ENCODE measurements around the gene SOWAHC.

The SOWAHC gene

DNA sequence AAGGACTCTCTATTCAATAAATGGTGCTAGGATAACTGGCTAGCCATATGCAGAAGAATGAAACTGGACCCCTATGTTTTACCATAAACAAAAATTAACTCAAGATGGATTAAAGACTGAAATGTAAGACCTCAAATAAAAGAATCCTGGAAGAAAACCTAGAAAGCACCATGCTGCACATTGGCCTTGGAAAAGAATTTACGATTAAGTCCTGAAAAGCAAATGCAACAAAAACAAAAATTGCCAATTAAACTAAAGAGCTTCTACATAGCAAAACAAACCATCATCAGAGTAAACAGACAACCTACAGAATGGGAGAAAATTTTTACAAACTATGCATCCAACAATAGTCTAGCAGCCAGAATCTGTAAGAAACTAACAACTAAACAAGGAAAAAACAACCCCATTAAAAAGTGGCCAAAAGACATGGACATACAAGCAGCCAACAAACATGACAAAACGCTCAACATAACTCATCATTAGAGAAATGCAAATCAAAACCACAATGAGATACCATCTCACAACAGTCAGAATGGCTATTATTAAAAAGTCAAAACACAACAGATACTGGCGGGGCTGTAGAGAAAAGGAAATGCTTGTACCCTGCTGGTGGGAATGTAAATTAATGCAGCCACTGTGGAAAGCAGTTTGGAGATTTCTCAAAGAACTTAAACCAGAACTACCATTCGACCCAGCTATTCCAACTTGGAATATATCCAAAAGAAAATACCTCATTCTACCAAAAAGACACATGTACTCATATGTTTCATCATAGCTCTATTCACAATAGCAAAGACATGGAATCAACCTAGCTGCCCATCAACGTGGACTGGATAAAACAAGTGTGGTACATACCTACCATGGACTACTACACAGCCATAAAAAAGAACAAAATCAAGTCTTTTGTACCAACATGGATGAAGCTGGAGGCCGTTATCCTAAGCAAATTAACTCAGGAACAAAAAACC lies 31.0 kb upstream of the SOWAHC start:
- H3K4me2 ChIP-seq (ENCODE audit: low read length): no peak overlapping the region
- no peaks in the 10 kb centered on the region for H3K27me3 ChIP-seq (ENCODE audit: insufficient read depth, low read length)
- H3K9me3 ChIP-seq (ENCODE audit: low read length): no peaks in the 10 kb centered on the region
- no peak overlapping the region for H3K9ac ChIP-seq (ENCODE audit: low read length)
- H3K4me3 ChIP-seq (ENCODE audit: low read depth, low read length, poor library complexity, severe bottlenecking): no peak overlapping the region
- TF ChIP-seq, protein P1, sequence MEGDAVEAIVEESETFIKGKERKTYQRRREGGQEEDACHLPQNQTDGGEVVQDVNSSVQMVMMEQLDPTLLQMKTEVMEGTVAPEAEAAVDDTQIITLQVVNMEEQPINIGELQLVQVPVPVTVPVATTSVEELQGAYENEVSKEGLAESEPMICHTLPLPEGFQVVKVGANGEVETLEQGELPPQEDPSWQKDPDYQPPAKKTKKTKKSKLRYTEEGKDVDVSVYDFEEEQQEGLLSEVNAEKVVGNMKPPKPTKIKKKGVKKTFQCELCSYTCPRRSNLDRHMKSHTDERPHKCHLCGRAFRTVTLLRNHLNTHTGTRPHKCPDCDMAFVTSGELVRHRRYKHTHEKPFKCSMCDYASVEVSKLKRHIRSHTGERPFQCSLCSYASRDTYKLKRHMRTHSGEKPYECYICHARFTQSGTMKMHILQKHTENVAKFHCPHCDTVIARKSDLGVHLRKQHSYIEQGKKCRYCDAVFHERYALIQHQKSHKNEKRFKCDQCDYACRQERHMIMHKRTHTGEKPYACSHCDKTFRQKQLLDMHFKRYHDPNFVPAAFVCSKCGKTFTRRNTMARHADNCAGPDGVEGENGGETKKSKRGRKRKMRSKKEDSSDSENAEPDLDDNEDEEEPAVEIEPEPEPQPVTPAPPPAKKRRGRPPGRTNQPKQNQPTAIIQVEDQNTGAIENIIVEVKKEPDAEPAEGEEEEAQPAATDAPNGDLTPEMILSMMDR (IDR thresholded peaks at IDR 0.05; ENCODE audit: low read length): no peak
- TF ChIP-seq EZH2 (IDR thresholded peaks at IDR 0.05; ENCODE audit: borderline replicate concordance, low read length): no peak
- no peaks in the 10 kb centered on the region for H4K20me1 ChIP-seq (ENCODE audit: insufficient read depth, low read length)
- no peak overlapping the region for H2AFZ ChIP-seq (ENCODE audit: low read length)
- H3K9me2 ChIP-seq (ENCODE audit: low read depth, low read length): no peaks in the 10 kb centered on the region
- no peaks in the 10 kb centered on the region for H3K36me3 ChIP-seq (ENCODE audit: insufficient read depth, low read length)
- no peaks in the 10 kb centered on the region for H3F3A ChIP-seq (ENCODE audit: insufficient read depth, low read length)
- no peaks in the 10 kb centered on the region for H3K79me2 ChIP-seq (ENCODE audit: insufficient read depth, low read length)
- no peaks in the 10 kb centered on the region for H3K4me1 ChIP-seq (ENCODE audit: insufficient read depth, low read length, severe bottlenecking)
- no peak overlapping the region for H3K27ac ChIP-seq (ENCODE audit: low read depth, low read length, poor library complexity, severe bottlenecking)

DNA sequence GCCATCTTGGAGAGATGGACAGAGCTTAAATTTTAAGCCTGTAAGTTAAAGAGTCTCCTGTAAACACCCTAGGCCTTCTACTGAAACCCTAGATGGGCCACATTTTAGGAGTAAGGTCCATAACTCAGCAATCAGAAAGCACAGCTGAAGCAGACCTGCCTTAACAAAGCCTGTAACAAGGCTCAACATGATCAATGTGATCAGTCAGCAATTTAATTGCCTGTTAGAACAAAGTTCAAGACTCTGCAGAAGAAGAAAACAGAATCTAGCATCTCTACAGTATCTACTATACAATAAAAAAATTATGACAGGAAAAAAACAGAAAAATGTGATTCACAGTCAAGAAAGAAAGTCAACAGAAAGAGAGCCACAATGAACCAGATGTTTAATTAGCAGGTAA lies 27.5 kb upstream of the SOWAHC start:
- Histone ChIP-seq H4K20me1 (ENCODE audit: insufficient read depth, low read length) (no peaks in the 10 kb centered on the region), H3F3A (ENCODE audit: insufficient read depth, low read length) (no peaks in the 10 kb centered on the region), H3K4me2 (ENCODE audit: low read length) (no peak overlapping the region), H3K4me1 (ENCODE audit: insufficient read depth, low read length, severe bottlenecking) (no peaks in the 10 kb centered on the region), H3K9me2 (ENCODE audit: low read depth, low read length) (no peaks in the 10 kb centered on the region), H3K4me3 (ENCODE audit: low read depth, low read length, poor library complexity, severe bottlenecking) (no peak overlapping the region), H3K9ac (ENCODE audit: low read length) (no peak overlapping the region), H3K79me2 (ENCODE audit: insufficient read depth, low read length) (no peaks in the 10 kb centered on the region), H2AFZ (ENCODE audit: low read length) (no peak overlapping the region), H3K27ac (ENCODE audit: low read depth, low read length, poor library complexity, severe bottlenecking) (no peak overlapping the region), H3K27me3 (ENCODE audit: insufficient read depth, low read length) (no peaks in the 10 kb centered on the region), H3K9me3 (ENCODE audit: low read length) (no peaks in the 10 kb centered on the region), H3K36me3 (ENCODE audit: insufficient read depth, low read length) (no peaks in the 10 kb centered on the region)
- no peak for TF ChIP-seq EZH2 (IDR thresholded peaks at IDR 0.05; ENCODE audit: borderline replicate concordance, low read length)
- TF ChIP-seq, protein P1 (IDR thresholded peaks at IDR 0.05; ENCODE audit: low read length): no peak

DNA sequence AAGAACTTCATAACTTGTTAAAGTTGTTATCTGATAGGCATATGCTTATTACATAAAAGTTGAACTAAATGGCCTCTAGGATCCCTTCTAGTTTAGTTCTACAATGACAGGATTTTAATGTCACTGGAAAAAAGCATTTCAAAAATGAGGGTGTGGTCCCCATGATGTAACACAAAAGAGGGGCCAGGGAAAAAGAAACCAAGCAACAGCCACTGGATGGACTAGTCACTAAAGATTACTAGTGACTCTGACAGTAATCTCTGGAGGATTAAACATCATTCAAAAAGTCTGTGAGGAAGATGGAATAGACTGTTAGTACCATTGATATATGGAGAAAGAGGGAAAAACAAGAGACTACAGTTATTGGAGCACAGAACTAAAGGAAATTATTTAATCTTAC lies 23.0 kb upstream of the SOWAHC start:
- Histone ChIP-seq H3K9me3 (ENCODE audit: low read length) (no peaks in the 10 kb centered on the region), H2AFZ (ENCODE audit: low read length) (no peak overlapping the region), H3K79me2 (ENCODE audit: insufficient read depth, low read length) (no peaks in the 10 kb centered on the region), H3F3A (ENCODE audit: insufficient read depth, low read length) (no peaks in the 10 kb centered on the region), H3K27me3 (ENCODE audit: insufficient read depth, low read length) (no peaks in the 10 kb centered on the region), H3K4me2 (ENCODE audit: low read length) (no peak overlapping the region), H3K4me1 (ENCODE audit: insufficient read depth, low read length, severe bottlenecking) (no peaks in the 10 kb centered on the region), H3K4me3 (ENCODE audit: low read depth, low read length, poor library complexity, severe bottlenecking) (no peak overlapping the region), H3K9ac (ENCODE audit: low read length) (no peak overlapping the region), H3K36me3 (ENCODE audit: insufficient read depth, low read length) (no peaks in the 10 kb centered on the region), H4K20me1 (ENCODE audit: insufficient read depth, low read length) (no peaks in the 10 kb centered on the region), H3K27ac (ENCODE audit: low read depth, low read length, poor library complexity, severe bottlenecking) (no peak overlapping the region), H3K9me2 (ENCODE audit: low read depth, low read length) (no peaks in the 10 kb centered on the region)
- TF ChIP-seq EZH2 (IDR thresholded peaks at IDR 0.05; ENCODE audit: borderline replicate concordance, low read length): no peak
- TF ChIP-seq, protein P1 (IDR thresholded peaks at IDR 0.05; ENCODE audit: low read length): no peak
